Measurements from ENCODE around the gene SFXN4. TPM values are rescaled to one million over a fixed set of nuclear protein-coding genes. Genes with fewer than 3 reads are reported as not detected.
"Not testable (repeated sequence)": the region's sequence is repeated elsewhere in the genome, so short reads cannot be mapped to it uniquely, and the experiment has no call there.

SFXN4 gene
- total RNA-seq, 1 donor from 2014 or later: 21.9 TPM

- DNase-seq (ENCODE audit: low read depth): no peak
These were observed 18.3 kb upstream of the SFXN4 start for GRCh38 chr10:119183664-119184412.

GRCh38 chr10:119180850-119181400, 15.4 kb upstream of the SFXN4 start:
- H3K4me3 ChIP-seq (ENCODE audit: low read depth, low read length); H3K27me3 ChIP-seq (ENCODE audit: control insufficient read depth, insufficient read depth, low read length): not testable (repeated sequence)

More at GRCh38 chr10:119183664-119184412, 18.3 kb upstream of the SFXN4 start:
- Histone ChIP-seq H3K4me3 (ENCODE audit: low read depth, low read length) (no peak overlapping the region), H3K36me3 (ENCODE audit: control insufficient read depth, insufficient read depth, low read length) (no peaks in the 10 kb centered on the region), H3K27me3 (ENCODE audit: control insufficient read depth, insufficient read depth, low read length) (no peaks in the 10 kb centered on the region)
- no peak for TF ChIP-seq CTCF (IDR thresholded peaks at IDR 0.05; ENCODE audit: insufficient read depth, low read length, poor library complexity, severe bottlenecking)

DNA sequence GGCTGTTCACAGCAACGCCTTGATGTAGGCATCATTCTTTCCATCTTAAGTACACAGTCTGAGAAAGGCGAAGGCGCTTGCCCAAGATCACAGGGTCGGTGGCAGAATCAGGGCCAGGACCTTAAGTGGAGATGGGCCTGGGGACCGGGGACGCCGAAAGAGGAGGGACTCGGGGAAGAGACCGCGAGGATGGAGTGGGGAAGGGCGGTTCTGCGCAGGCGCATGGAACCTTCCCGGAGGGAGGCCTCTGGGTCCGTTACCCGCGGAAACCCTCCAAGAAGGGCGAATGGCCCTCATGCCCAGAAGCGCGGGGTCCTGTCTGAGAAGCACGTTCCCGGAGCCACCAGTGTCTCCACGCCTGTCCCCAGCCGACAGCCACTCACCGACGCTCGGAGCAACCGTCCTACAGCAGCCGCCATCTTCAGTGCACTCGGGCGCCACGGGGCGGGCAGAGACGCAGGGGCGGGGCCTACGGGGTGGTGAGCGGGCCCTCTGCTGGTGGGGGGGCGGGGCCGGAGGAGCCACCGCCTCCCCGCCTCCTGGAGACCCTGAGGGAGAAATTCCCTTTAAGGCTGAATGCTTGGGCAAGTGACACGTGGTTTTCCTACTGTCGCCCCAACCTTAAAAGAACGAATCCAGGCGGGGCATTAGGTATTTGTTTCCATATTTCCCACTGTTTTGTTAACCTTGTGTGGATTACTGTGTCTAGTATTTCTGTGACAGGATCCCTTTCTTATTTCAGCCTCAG, 13.0 kb upstream of the SFXN4 start, which contains the start of gene PRDX3:
TSS of gene PRDX3 (minus strand) at position 441 of the 748 bp plus-strand sequence. CDS start at position 419, 22 bp downstream.
- H3K36me3 ChIP-seq (ENCODE audit: control insufficient read depth, insufficient read depth, low read length): no peaks in the 10 kb centered on the region
- peak; percentile 52 for DNase-seq (ENCODE audit: low read depth)
- peak within 1 kb of the TSS; percentile 81 for H3K4me3 ChIP-seq (ENCODE audit: low read depth, low read length)
- no peaks in the 10 kb centered on the region for H3K27me3 ChIP-seq (ENCODE audit: control insufficient read depth, insufficient read depth, low read length)
- no peak for TF ChIP-seq CTCF (IDR thresholded peaks at IDR 0.05; ENCODE audit: insufficient read depth, low read length, poor library complexity, severe bottlenecking)

More at GRCh38 chr10:119180850-119181400, 15.4 kb upstream of the SFXN4 start:
- H3K36me3 ChIP-seq (ENCODE audit: control insufficient read depth, insufficient read depth, low read length); DNase-seq (ENCODE audit: low read depth): not testable (repeated sequence)

DNA sequence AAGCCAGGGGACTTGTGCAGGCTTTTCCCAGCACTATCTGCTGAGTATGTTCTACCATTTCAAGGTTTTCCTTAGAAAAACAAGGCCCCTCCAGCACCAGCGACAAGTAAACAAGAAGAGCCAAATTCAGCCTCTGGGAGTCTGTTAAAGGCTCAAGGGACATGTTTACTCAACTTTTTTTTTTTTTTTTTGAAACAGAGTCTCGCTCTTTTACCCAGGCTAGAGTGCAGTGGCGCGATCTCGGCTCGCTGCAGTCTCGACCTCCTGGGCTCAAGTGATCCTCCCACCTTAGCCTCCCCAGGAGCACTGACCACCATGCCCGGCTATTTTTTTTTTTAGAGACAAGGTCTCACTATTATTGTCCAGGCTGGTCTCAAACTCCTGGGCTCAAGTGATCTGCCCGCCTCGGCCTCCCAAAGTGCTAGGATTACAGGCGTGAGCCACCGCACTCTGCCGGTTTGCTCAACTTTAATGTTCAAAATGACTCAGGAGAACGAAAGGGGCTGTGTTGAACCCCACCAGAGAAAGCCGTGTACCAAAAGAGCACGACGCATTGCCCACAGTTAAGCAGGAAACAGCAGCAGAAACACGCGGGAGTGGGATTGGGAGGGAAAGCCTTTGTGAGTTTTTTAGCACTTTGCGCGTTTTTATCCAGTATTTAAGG, 12.3 kb upstream of the SFXN4 start:
- no peak for TF ChIP-seq CTCF (IDR thresholded peaks at IDR 0.05; ENCODE audit: insufficient read depth, low read length, poor library complexity, severe bottlenecking)
- Histone ChIP-seq H3K4me3 (ENCODE audit: low read depth, low read length) (peak overlapping the region; percentile 81), H3K36me3 (ENCODE audit: control insufficient read depth, insufficient read depth, low read length) (no peaks in the 10 kb centered on the region), H3K27me3 (ENCODE audit: control insufficient read depth, insufficient read depth, low read length) (no peaks in the 10 kb centered on the region)
- no peak for DNase-seq (ENCODE audit: low read depth)

DNA sequence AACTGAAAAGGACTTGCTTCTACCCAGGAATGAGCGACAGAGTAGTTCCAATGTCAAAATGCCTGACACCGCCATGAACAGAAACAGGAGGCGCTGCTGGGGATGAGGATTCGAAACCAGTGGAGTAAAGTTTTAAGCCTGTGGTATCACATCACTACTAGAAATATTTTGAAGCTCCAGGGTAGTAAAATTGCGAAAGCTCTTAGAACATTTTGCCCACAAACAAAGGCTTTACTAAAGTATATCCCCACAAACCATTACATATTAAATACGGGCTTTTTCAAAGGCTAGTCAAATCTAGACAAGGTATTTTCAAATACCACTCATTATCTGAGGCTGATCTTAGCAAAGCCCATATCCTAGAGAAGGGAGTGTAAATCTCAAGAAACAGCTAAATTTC, 10.7 kb upstream of the SFXN4 start:
- peaks cover 2% of the 10 kb centered on the region for H3K36me3 ChIP-seq (ENCODE audit: control insufficient read depth, insufficient read depth, low read length)
- no peaks in the 10 kb centered on the region for H3K27me3 ChIP-seq (ENCODE audit: control insufficient read depth, insufficient read depth, low read length)
- TF ChIP-seq CTCF (IDR thresholded peaks at IDR 0.05; ENCODE audit: insufficient read depth, low read length, poor library complexity, severe bottlenecking): no peak
- H3K4me3 ChIP-seq (ENCODE audit: low read depth, low read length): no peak overlapping the region
- DNase-seq (ENCODE audit: low read depth): no peak

GRCh38 chr10:119174109-119174508, 8.6 kb upstream of the SFXN4 start:
- H3K27me3 ChIP-seq (ENCODE audit: control insufficient read depth, insufficient read depth, low read length): no peaks in the 10 kb centered on the region
- no peak overlapping the region for H3K4me3 ChIP-seq (ENCODE audit: low read depth, low read length)
- DNase-seq (ENCODE audit: low read depth): no peak
- peaks cover 2% of the 10 kb centered on the region for H3K36me3 ChIP-seq (ENCODE audit: control insufficient read depth, insufficient read depth, low read length)
- TF ChIP-seq CTCF (IDR thresholded peaks at IDR 0.05; ENCODE audit: insufficient read depth, low read length, poor library complexity, severe bottlenecking): no peak
